K562 (cell line): ENCODE results near the gene RGS14. TPM values are rescaled to one million over a fixed set of nuclear protein-coding genes. Genes with fewer than 3 reads are reported as not detected.
A peak's percentile ranks its signal among the peaks of the same experiment; 100 is the strongest.

Experiments
- ARID1B ChIP-seq: fragments of 450-650 bp; IDR thresholded peaks from 2 replicates; pipeline ENCODE4 v1.6.1; 2016; ENCODE audit warnings: antibody characterized with exemption, mild to moderate bottlenecking, inconsistent platforms
- C11orf30 ChIP-seq: fragments of 450-650 bp; IDR thresholded peaks from 2 replicates; pipeline ENCODE4 v1.6.1; 2016; ENCODE audit warnings: low read depth, mild to moderate bottlenecking
- CBX2 ChIP-seq: fragments of 200-600 bp; sonication (generic); IDR thresholded peaks from one replicate; pipeline ENCODE4 v1.6.1; 2012; ENCODE audit warnings: mild to moderate bottlenecking, low read length, inconsistent platforms; ENCODE audit not compliant: insufficient read depth, poor library complexity, severe bottlenecking
- HINFP ChIP-seq: fragments of 450-650 bp; conservative IDR thresholded peaks from 2 replicates; pipeline ENCODE4 v1.6.1; 2016; ENCODE audit warnings: missing genetic modification characterization, low read depth, mild to moderate bottlenecking, control low read depth, missing compliant biosample characterization
- HNRNPK ChIP-seq: fragments of 200-400 bp; formaldehyde crosslinking; IDR thresholded peaks from one replicate; pipeline ENCODE4 v1.6.1; 2018; ENCODE audit warnings: mild to moderate bottlenecking, low read depth, low read length; ENCODE audit not compliant: poor library complexity, severe bottlenecking
- KLF13 ChIP-seq: fragments of 450-650 bp; IDR thresholded peaks from 2 replicates; pipeline ENCODE4 v1.6.1; 2016; ENCODE audit warnings: missing genetic modification characterization, low read depth, mild to moderate bottlenecking, missing compliant biosample characterization, moderate library complexity, borderline replicate concordance
- MLX ChIP-seq, 2 experiments: fragments of 450-650 bp in 1 of 2; sonication (generic) in 1 of 2; formaldehyde crosslinking; conservative IDR thresholded peaks; 2 replicates each; pipeline versions ENCODE4 v1.4.0 to v1.8.1; 2020 to 2022; ENCODE audit warnings: mild to moderate bottlenecking in 1 of 2, missing genetic modification reagents in 1 of 2
- MYBL2 ChIP-seq, 2 experiments: fragments of 450-650 bp in 1 of 2; sonication (generic) in 1 of 2; formaldehyde crosslinking in 1 of 2; IDR thresholded peaks; 2 replicates each; pipeline versions ENCODE4 v1.6.1 to v1.8.1; 2017 to 2022; ENCODE audit warnings: borderline replicate concordance in 1 of 2, inconsistent platforms in 1 of 2, low read depth in 1 of 2, mild to moderate bottlenecking in 1 of 2, missing genetic modification reagents in 1 of 2, moderate library complexity in 1 of 2
- RAD21 ChIP-seq, 2 experiments: fragments of 250-450 bp in 1 of 2; fragments of 450-650 bp in 1 of 2; sonication (Bioruptor Pico) in 1 of 2; formaldehyde crosslinking in 1 of 2; IDR thresholded peaks in 1 of 2; conservative IDR thresholded peaks in 1 of 2; 2 replicates each; pipeline versions ENCODE4 v1.4.0 to v1.8.0; 2020 to 2022; ENCODE audit warnings: mild to moderate bottlenecking in 2 of 2, moderate library complexity in 1 of 2
- RBM22 ChIP-seq: fragments of 200-400 bp; formaldehyde crosslinking; IDR thresholded peaks from 2 replicates; pipeline ENCODE4 v1.6.1; 2018; ENCODE audit warnings: low read length, low read depth; ENCODE audit not compliant: poor library complexity, severe bottlenecking
- SMAD2 ChIP-seq: fragments of 150-350 bp; IDR thresholded peaks from 2 replicates; pipeline ENCODE4 v1.6.1; 2014; ENCODE audit warnings: low read depth, mild to moderate bottlenecking, low read length
- SPI1 ChIP-seq: IDR thresholded peaks from 2 replicates; pipeline ENCODE4 v1.6.1; 2011; ENCODE audit warnings: low read depth, low read length, control low read depth, borderline replicate concordance
- TFAM ChIP-seq: fragments of 250-450 bp; sonication (Bioruptor Pico); conservative IDR thresholded peaks from 2 replicates; pipeline ENCODE4 v1.5.0; 2021; ENCODE audit warnings: mild to moderate bottlenecking, moderate library complexity
- THRA ChIP-seq: fragments of 450-650 bp; IDR thresholded peaks from 2 replicates; pipeline ENCODE4 v1.6.1; 2017; ENCODE audit warnings: mild to moderate bottlenecking, moderate library complexity
- XRCC3 ChIP-seq: fragments of 450-650 bp; IDR thresholded peaks from 2 replicates; pipeline ENCODE4 v1.6.1; 2017; ENCODE audit warnings: mild to moderate bottlenecking, moderate library complexity
- ZNF79 ChIP-seq: fragments of 250-450 bp; sonication (Bioruptor Pico); IDR thresholded peaks from 2 replicates; pipeline ENCODE4 v1.4.0; 2020; ENCODE audit warnings: low read depth, mild to moderate bottlenecking, moderate library complexity
- polyA plus RNA-seq, 8 experiments: library from polyadenylated mRNA; depleted of rRNA in 4 of 8; stranded (reverse) in 5 of 8; unstranded in 3 of 8; fragments of >200 nt; fragmentation: Nextera tagmentation in 2 of 8; fragmentation: Illumina TruSeq in 1 of 8; extraction: Ambion mirVana in 2 of 8; extraction: Trizol in 1 of 8; gene quantifications; 2 replicates each; pipeline versions ENCODE4 v1.2.1 to v1.2.3, GENCODE V29; 2011 to 2014; ENCODE audit warnings: inconsistent platforms in 1 of 8, missing spikeins in 1 of 8
- total RNA-seq, 7 experiments: library from RNA; depleted of rRNA in 6 of 7; stranded (reverse); fragments of >200 nt in 6 of 7; fragmentation: Illumina TruSeq in 2 of 7; extraction: Trizol in 2 of 7; gene quantifications; 2 replicates each; pipeline versions ENCODE4 v1.2.1 to v1.2.3, GENCODE V29; 2011 to 2021; ENCODE audit warnings: low replicate concordance in 1 of 7
- TF ChIP-seq, protein P1 (sequence below), 3 experiments: fragments of 200-800 bp in 1 of 3; sonication (Bioruptor generic) in 1 of 3; sonication (generic) in 1 of 3; formaldehyde crosslinking in 1 of 3; IDR thresholded peaks; 2 replicates each; pipeline versions ENCODE4 v1.6.1 to v1.8.0; 2016 to 2022; ENCODE audit warnings: mild to moderate bottlenecking in 2 of 3, missing compliant biosample characterization in 2 of 3, missing genetic modification characterization in 2 of 3, missing genetic modification reagents in 1 of 3
- TF ChIP-seq, protein P2 (sequence below): fragments of 450-650 bp; formaldehyde crosslinking; IDR thresholded peaks from 2 replicates; pipeline ENCODE4 v1.4.0; 2020; ENCODE audit warnings: mild to moderate bottlenecking, moderate library complexity

RGS14 gene
- total and polyA plus RNA-seq, 9 of the 15 experiments (the other 6 are each of a cell fraction or from before 2014, with no cell fraction given), result 0.28 to 75.9 (median 34.5) TPM

DNA sequence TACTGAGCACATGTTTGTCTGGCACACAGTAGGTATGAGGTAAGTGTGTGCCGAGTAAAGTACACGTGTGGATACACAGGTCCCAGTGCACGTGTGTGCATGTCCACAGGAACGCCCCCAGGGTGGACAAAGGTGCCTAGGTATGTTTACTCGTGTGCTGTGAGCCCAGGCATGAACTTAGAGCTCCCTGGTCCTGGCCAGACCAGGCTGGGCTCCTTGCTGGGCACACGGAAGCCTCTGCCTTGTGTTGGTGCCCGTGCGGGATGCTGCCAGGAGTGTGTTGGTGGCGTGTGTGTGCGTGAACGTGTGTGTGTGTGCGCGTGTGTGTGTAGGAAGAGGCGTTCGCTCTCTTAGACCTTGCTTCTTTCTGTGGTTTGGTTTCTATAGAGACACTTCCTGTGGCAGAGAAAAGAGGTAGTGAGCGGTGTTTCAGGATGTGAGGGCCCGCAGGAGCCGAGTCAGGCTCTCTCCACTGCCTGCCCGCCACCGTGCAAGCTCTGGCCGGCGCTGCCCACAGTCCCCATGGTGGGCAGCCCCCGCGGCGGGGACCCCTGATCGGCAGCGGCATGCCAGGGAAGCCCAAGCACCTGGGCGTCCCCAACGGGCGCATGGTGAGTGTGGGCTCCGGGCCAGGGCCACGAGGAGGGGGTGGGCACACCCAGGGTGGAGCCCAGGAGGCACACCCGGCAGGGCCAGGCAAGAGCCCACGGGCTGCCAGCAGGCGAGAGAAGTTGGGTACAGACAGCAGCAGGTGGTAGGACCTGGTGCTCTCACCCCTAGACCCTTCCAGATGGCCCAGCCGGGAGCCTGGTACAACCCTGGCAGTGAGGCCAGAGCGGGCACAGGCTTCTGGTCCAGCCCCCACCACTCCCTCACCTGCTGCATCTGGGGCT, at the start of gene RGS14 (continued):
- TF ChIP-seq THRA, result no peak
- no peak for TF ChIP-seq ZNF79 (CRISPR knock-in tag)
- TF ChIP-seq TFAM (CRISPR knock-in tag), result no peak
- TF ChIP-seq MLX (CRISPR knock-in tag; conservative IDR thresholded peaks at IDR 0.05), result no peak
- TF ChIP-seq, protein P1, sequence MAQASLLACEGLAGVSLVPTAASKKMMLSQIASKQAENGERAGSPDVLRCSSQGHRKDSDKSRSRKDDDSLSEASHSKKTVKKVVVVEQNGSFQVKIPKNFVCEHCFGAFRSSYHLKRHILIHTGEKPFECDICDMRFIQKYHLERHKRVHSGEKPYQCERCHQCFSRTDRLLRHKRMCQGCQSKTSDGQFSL (CRISPR knock-in tag; IDR thresholded peaks at IDR 0.05), result peak; percentile 69; the same call in 1 of the 2 replicates
- TF ChIP-seq, protein P1 (tag; IDR thresholded peaks at IDR 0.05), result no peak
- TF ChIP-seq RBM22, result no peak
- no peak for TF ChIP-seq CBX2
- no peak for TF ChIP-seq XRCC3
- no peak for TF ChIP-seq MYBL2 (IDR thresholded peaks at IDR 0.05; ENCODE audit: low read depth)
- TF ChIP-seq MYBL2 (CRISPR knock-in tag; IDR thresholded peaks at IDR 0.05; ENCODE audit: borderline replicate concordance), result no peak
- TF ChIP-seq SMAD2, result no peak
- TF ChIP-seq, protein P2, sequence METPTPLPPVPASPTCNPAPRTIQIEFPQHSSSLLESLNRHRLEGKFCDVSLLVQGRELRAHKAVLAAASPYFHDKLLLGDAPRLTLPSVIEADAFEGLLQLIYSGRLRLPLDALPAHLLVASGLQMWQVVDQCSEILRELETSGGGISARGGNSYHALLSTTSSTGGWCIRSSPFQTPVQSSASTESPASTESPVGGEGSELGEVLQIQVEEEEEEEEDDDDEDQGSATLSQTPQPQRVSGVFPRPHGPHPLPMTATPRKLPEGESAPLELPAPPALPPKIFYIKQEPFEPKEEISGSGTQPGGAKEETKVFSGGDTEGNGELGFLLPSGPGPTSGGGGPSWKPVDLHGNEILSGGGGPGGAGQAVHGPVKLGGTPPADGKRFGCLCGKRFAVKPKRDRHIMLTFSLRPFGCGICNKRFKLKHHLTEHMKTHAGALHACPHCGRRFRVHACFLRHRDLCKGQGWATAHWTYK (CRISPR knock-in tag), result 0 out of 2 replicates have a peak, but pooled peaks have one; percentile 16
- peak; percentile 13; the same call in 1 of the 2 replicates for TF ChIP-seq ARID1B
- no peak for TF ChIP-seq KLF13 (tag)
- no peak for TF ChIP-seq RAD21 (CRISPR knock-in tag; conservative IDR thresholded peaks at IDR 0.05 in 1 of 2, IDR thresholded peaks at IDR 0.05 in 1 of 2)
- no peak for TF ChIP-seq HNRNPK
- TF ChIP-seq SPI1, result peak; percentile 81; the same call in 1 of the 2 replicates
- TF ChIP-seq HINFP, result no peak
- TF ChIP-seq C11orf30, result no peak
